Measurements from ENCODE around the gene PRDM15. TPM values are rescaled to one million over a fixed set of nuclear protein-coding genes. Genes with fewer than 3 reads are reported as not detected.

Gene PRDM15
- total and polyA plus RNA-seq, 2 donors (not counting 3 experiments of a cell fraction or from before 2014, with no cell fraction given), result 11.8 to 12.9 TPM

DNA sequence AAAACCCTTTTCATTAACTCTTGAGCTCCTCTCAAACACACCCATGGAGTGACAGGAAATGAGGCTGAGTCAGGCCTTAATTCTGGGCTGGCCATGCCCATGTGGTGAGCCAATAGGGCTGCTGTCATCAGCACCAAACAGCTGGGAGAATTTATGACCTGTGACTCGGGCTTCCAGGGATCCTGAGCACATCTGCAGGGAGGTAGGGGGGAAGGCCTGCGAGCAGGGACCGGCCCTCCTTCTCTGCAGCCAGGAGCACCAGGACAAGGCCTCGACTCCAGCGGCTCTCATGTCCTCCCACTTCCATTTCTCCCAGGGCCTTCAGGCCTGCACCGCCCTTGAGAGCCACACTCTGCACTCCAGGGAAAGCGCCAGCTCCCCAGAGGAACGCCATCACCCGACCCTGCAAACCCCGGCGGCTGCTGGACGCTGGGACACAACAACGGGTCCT is 126.9 kb downstream of the PRDM15 start:
- FAIRE-seq (no peak), DNase-seq (ENCODE audit: low read depth, low spot score) (no peak)
- intact Hi-C loops (cut with micrococcal nuclease), result no loop called here
- no peak overlapping the region for H3K4me3 ChIP-seq (replicated peaks in 1 of 3; ENCODE audit: insufficient read depth in 1 of 3, low read depth in 1 of 3, low read length in 3 of 3)
- peaks cover 1 to 5% of the 10 kb centered on the region in 2 experiments for H3K27me3 ChIP-seq (ENCODE audit: control insufficient read depth in 2 of 2, insufficient read depth in 2 of 2, low read length in 2 of 2)
- H3K9me1 ChIP-seq (replicated peaks; ENCODE audit: control insufficient read depth, extremely low read depth, insufficient read depth, low read length), result no peaks in the 10 kb centered on the region
- POLR2A ChIA-PET, result no interaction called here
- H2AFZ ChIP-seq (ENCODE audit: low read depth, low read length), result no peak overlapping the region
- dilution Hi-C loops (cut with MboI; ENCODE audit: extremely low pct_ligation_motif_present, low sequenced_read_pairs), result no loop called here
- BruUV-seq (replicated peaks), result no TSS peak
- no peaks in the 10 kb centered on the region for H3K4me1 ChIP-seq (ENCODE audit: control insufficient read depth, extremely low read depth, insufficient read depth, low read length)
- no peaks in the 10 kb centered on the region for H3K9me3 ChIP-seq (replicated peaks; ENCODE audit: control insufficient read depth, insufficient read depth, low read length)
- no peaks in the 10 kb centered on the region for H4K20me1 ChIP-seq (replicated peaks; ENCODE audit: control insufficient read depth, extremely low read depth, insufficient read depth, low read length)
- CTCF ChIA-PET, result interaction anchor here (2.2 kb wide), 1 partner anchor 16 kb away, joined by 7 read pairs; no protein-coding TSS in a partner anchor
- H3K36me3 ChIP-seq (ENCODE audit: control insufficient read depth in 2 of 2, extremely low read depth in 1 of 2, insufficient read depth in 2 of 2, low read length in 2 of 2), result no peaks in the 10 kb centered on the region
- TF ChIP-seq, protein P1, sequence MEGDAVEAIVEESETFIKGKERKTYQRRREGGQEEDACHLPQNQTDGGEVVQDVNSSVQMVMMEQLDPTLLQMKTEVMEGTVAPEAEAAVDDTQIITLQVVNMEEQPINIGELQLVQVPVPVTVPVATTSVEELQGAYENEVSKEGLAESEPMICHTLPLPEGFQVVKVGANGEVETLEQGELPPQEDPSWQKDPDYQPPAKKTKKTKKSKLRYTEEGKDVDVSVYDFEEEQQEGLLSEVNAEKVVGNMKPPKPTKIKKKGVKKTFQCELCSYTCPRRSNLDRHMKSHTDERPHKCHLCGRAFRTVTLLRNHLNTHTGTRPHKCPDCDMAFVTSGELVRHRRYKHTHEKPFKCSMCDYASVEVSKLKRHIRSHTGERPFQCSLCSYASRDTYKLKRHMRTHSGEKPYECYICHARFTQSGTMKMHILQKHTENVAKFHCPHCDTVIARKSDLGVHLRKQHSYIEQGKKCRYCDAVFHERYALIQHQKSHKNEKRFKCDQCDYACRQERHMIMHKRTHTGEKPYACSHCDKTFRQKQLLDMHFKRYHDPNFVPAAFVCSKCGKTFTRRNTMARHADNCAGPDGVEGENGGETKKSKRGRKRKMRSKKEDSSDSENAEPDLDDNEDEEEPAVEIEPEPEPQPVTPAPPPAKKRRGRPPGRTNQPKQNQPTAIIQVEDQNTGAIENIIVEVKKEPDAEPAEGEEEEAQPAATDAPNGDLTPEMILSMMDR (IDR thresholded peaks at IDR 0.05; ENCODE audit: extremely low read depth in 1 of 2, insufficient read depth in 1 of 2, low read depth in 1 of 2, low read length in 2 of 2), result no peak
- TF ChIP-seq EZH2 (IDR thresholded peaks at IDR 0.05; ENCODE audit: borderline replicate concordance, low read depth, low read length, severe bottlenecking), result no peak
- TF ChIP-seq GATA2 (IDR thresholded peaks at IDR 0.05; ENCODE audit: insufficient read depth, insufficient read length, low read depth, low read length), result no peak
- no peak for TF ChIP-seq MYC (IDR thresholded peaks at IDR 0.05; ENCODE audit: low read depth, low read length)
- no peak for TF ChIP-seq FOS (IDR thresholded peaks at IDR 0.05; ENCODE audit: borderline replicate concordance, insufficient read depth, low read length)
- no peak for TF ChIP-seq POLR2A (IDR thresholded peaks at IDR 0.05; ENCODE audit: low read depth, low read length)
- TF ChIP-seq JUN (IDR thresholded peaks at IDR 0.05; ENCODE audit: borderline replicate concordance, insufficient read depth, insufficient read length, low read depth), result no peak
- TF ChIP-seq, protein P2, sequence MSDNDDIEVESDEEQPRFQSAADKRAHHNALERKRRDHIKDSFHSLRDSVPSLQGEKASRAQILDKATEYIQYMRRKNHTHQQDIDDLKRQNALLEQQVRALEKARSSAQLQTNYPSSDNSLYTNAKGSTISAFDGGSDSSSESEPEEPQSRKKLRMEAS (IDR thresholded peaks at IDR 0.05; ENCODE audit: insufficient read depth, insufficient read length), result no peak
- TF ChIP-seq POLR2AphosphoS5 (IDR thresholded peaks at IDR 0.05; ENCODE audit: insufficient read depth, low read depth, low read length), result no peak
- H3K9ac ChIP-seq (replicated peaks; ENCODE audit: extremely low read depth, insufficient read depth, low read length), result no peak overlapping the region
- H3K27ac ChIP-seq (ENCODE audit: insufficient read depth, low read depth, low read length), result no peak overlapping the region
- no peaks in the 10 kb centered on the region for H3K79me2 ChIP-seq (ENCODE audit: control insufficient read depth, insufficient read depth, low read length)
- H3K4me2 ChIP-seq (ENCODE audit: insufficient read depth, low read length), result no peak overlapping the region
